Activated naive CD8-positive, alpha-beta T cell treated with anti-CD3 and anti-CD28 coated beads, Interleukin-2, amount 10 ng/mL, durations not matched to agents 7 days and 5 days (primary cell): ENCODE measurements around the gene DGLUCY. TPM values are rescaled to one million over a fixed set of nuclear protein-coding genes. Genes with fewer than 3 reads are reported as not detected.

Experiments used
- ATAC-seq: fragments of 150-1000 bp; cut with Tn5 transposase; one replicate; pipeline ENCODE4 v1.10.0; 2021; ENCODE audit warnings: low read depth, moderate library complexity
- POLR2A ChIA-PET: fragments of 350-600 bp; sonication (Branson Sonifier 250); formaldehyde crosslinking; loops from one replicate; lab custom pipeline; 2021; ENCODE audit warnings: antibody characterized with exemption; lab: Charles Lee
- DNase-seq: peaks from one replicate; pipeline ENCODE4 v3.0.0; 2021
- H3K27ac Mint-ChIP-seq: one replicate; pipeline ENCODE4 v1.8.0; 2022; ENCODE audit warnings: mild to moderate bottlenecking, mixed read lengths
- H3K27me3 Mint-ChIP-seq: one replicate; pipeline ENCODE4 v1.8.0; 2022; ENCODE audit warnings: mild to moderate bottlenecking, moderate library complexity, mixed read lengths
- H3K36me3 Mint-ChIP-seq: one replicate; pipeline ENCODE4 v1.8.0; 2021; ENCODE audit warnings: mild to moderate bottlenecking, mixed read lengths
- H3K4me1 Mint-ChIP-seq: one replicate; pipeline ENCODE4 v1.8.0; 2021; ENCODE audit warnings: mixed read lengths
- H3K4me3 Mint-ChIP-seq: one replicate; pipeline ENCODE4 v1.8.0; 2022; ENCODE audit warnings: mild to moderate bottlenecking, moderate library complexity, mixed read lengths
- H3K9me3 Mint-ChIP-seq: one replicate; pipeline ENCODE4 v1.8.0; 2021; ENCODE audit warnings: mixed read lengths
- total RNA-seq, 2 experiments: library from RNA; stranded (reverse); gene quantifications; one replicate each; pipeline ENCODE4 v1.2.3, GENCODE V29; 2021

The DGLUCY gene
- total RNA-seq, 2 experiments from 2014 or later = 135 to 136 TPM

DNA sequence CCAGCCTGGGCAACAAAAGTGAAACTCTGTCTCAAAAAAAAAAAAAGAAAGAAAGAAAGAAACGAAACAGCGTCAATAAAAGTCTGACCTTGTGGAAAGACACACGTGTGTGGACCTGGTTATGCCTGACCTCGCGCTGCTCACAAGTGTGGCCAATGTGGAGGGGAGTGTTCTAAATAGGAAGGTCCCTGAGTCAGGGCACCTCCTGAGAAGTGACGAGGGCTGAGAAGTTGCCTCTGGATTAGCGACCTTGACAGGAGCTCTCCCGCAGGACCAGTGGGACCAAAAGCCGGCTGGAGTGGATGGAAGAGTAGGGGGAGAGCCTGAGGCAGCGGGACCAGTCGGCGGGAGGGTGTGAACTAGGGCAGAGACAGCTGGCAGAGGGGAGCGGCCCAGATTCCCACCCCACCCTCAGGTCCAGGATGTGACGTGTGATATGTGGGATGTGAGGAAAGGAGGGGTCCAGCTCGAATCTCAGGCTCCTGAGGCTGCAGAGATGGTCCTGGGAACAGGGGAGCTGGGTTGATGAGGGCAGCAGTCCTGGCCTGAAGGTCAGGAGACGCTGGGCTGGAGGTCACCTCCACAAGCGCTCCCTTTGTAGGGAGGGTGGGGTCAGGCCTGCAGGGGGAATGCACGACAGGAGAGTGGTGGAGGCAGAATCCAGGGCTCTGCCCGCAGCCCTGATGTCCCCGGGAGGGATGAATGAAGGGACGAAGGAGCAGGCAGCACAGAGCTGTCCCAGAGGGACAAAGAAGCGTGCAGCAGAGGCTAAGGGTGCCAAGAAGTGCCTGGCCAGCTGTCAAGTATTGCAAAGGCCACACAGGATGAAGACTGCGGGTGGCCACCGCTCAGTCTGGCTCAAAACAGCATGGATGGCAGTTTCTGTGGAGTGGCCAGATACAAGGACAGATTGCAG lies 155.5 kb downstream of the DGLUCY start:
- Mint-ChIP-seq H3K4me1 (peaks cover 24% of the 10 kb centered on the region), H3K9me3 (no peaks in the 10 kb centered on the region), H3K4me3 (no peak overlapping the region), H3K27ac (peak overlapping the region; percentile 30), H3K27me3 (no peaks in the 10 kb centered on the region), H3K36me3 (peaks cover 34% of the 10 kb centered on the region)
- POLR2A ChIA-PET = interaction anchor here (1.1 kb wide), 1 partner anchor 12 kb away, joined by 3 read pairs; no protein-coding TSS in a partner anchor
- no peak for DNase-seq
- no peak for ATAC-seq

DNA sequence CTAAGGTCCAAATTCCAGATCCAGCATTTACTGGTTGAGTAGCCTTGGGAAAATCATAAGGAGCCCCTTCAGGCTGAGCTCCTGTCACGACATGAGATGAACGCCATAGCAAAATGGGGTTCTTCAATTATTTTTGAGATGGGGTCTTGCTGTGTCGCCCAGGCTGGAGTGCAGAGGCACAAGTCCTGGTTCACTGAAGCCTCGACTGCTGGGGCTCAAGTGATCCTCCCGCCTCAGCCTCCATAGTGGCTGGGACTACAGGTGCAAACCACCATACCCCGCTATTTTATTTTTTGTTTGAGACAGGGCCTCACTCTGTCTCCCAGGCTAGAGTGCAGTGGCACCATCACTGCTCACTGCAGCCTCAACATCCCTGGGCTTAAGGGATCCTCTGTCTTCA lies 156.3 kb downstream of the DGLUCY start:
- no peaks in the 10 kb centered on the region for H3K9me3 Mint-ChIP-seq
- no peak overlapping the region for H3K27ac Mint-ChIP-seq
- no peaks in the 10 kb centered on the region for H3K27me3 Mint-ChIP-seq
- peaks cover 34% of the 10 kb centered on the region for H3K36me3 Mint-ChIP-seq
- POLR2A ChIA-PET = interaction anchor here (1.1 kb wide), 1 partner anchor 13 kb away, joined by 3 read pairs; no protein-coding TSS in a partner anchor
- ATAC-seq (no peak), DNase-seq (no peak)
- peaks cover 20% of the 10 kb centered on the region for H3K4me1 Mint-ChIP-seq
- H3K4me3 Mint-ChIP-seq = no peak overlapping the region

DNA sequence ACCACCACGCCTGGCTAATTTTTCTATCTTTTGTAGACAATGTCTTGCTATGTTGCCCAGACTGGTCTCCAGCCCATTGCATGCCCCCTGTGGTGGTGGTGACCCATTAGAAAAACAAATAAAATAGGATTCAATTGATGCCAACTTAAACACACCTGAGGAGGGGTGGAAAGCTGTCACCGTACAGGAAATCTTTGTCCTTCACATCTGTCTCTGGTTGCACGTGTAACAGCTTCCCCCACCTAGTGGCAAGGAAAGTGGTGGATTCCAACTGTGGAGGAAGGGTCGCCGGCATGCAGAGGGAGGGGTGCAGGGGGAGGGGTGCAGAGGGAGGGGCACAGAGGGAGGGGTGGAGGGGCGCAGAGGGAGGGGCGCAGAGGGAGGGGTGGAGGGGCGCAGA lies 156.7 kb downstream of the DGLUCY start:
- H3K4me1 Mint-ChIP-seq = peaks cover 17% of the 10 kb centered on the region
- ATAC-seq = no peak
- peaks cover 34% of the 10 kb centered on the region for H3K36me3 Mint-ChIP-seq
- DNase-seq = no peak
- POLR2A ChIA-PET = interaction anchor here (1.1 kb wide), 1 partner anchor 13 kb away, joined by 3 read pairs; no protein-coding TSS in a partner anchor
- H3K27ac Mint-ChIP-seq = no peak overlapping the region
- H3K9me3 Mint-ChIP-seq = no peaks in the 10 kb centered on the region
- no peak overlapping the region for H3K4me3 Mint-ChIP-seq
- no peaks in the 10 kb centered on the region for H3K27me3 Mint-ChIP-seq

DNA sequence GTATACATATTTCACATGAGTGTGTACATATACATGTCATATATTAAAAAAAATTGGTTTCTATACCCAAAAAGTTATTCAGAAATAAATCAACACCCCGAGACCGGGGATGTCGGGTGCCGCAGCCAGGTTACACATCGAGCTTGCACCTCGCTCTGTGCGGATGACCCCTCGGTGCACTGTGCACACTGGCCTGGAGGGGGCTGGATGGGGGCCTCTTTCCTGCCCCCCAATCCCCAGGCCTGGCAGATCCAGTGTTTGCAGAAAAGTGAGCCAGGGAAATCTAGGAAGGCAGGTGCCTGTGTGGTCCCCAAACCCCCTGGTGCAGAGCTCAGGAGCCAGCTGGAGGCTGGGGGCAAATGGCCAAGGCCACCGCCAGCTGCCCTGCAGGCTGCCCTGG lies 157.8 kb downstream of the DGLUCY start:
- Mint-ChIP-seq H3K27me3 (no peaks in the 10 kb centered on the region), H3K27ac (no peak overlapping the region), H3K4me1 (peaks cover 17% of the 10 kb centered on the region), H3K4me3 (no peak overlapping the region), H3K36me3 (peaks cover 38% of the 10 kb centered on the region), H3K9me3 (no peaks in the 10 kb centered on the region)
- ATAC-seq (no peak), DNase-seq (no peak)
- POLR2A ChIA-PET = no interaction called here

DNA sequence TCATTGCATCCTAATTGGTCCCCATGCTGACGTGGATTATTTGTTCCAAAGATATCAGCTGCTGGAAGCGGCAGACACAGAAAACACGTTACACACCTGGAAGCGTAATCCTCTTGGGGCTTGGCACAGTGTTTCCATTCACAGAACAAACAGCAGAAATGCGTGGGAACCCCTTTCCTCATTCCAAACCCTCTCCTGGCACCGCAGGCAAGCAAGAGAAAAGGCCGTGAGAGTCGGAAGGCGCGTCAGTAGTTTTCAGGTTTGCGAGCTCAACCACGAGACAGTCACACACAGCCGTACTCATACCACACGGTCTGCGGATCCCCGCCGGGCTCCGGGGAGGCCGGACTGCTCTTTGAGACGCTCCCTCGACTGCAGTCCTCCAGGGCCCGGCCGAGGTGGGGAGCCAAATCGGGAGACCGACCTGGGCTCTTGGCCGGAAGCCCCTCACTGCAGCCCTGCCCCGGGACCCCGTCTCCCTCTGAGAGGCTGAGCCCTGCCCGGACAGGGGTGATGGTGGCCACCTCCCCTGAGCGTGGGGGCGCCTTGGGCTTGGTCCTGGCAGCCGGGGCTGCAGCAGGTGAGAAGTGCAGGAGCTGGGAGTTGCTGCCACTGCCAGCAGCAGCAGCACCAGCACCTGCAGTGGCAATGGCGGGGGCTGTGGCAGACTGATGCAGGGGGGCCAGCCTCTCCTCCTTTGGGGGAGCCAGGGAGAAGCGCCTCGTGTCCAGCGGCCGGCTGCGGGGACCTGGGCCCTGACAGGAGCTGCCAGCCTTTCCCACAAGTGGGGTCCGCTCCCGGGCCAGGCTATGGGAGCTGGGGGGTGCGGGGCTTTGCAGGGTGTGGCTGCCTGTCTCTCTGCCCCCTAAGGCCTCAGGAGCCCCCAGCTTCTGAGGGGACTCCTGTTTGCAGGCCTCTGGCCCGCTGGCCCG lies 158.7 kb downstream of the DGLUCY start:
- H3K36me3 Mint-ChIP-seq = peaks cover 34% of the 10 kb centered on the region
- H3K27ac Mint-ChIP-seq = peak overlapping the region; percentile 49
- no peaks in the 10 kb centered on the region for H3K27me3 Mint-ChIP-seq
- ATAC-seq (no peak), DNase-seq (no peak)
- POLR2A ChIA-PET = interaction anchor here (1.1 kb wide), 1 partner anchor 22 kb away, joined by 3 read pairs; no protein-coding TSS in a partner anchor
- H3K9me3 Mint-ChIP-seq = no peaks in the 10 kb centered on the region
- H3K4me3 Mint-ChIP-seq = no peak overlapping the region
- peaks cover 18% of the 10 kb centered on the region for H3K4me1 Mint-ChIP-seq

GRCh38 chr14:91273273-91273884 lies 159.5 kb downstream of the DGLUCY start:
- Mint-ChIP-seq H3K27me3 (no peaks in the 10 kb centered on the region), H3K36me3 (peaks cover 26% of the 10 kb centered on the region), H3K9me3 (no peaks in the 10 kb centered on the region), H3K4me3 (no peak overlapping the region), H3K27ac (no peak overlapping the region), H3K4me1 (peaks cover 14% of the 10 kb centered on the region)
- POLR2A ChIA-PET = interaction anchor here (1.1 kb wide), 1 partner anchor 23 kb away, joined by 3 read pairs; no protein-coding TSS in a partner anchor
- ATAC-seq (no peak), DNase-seq (no peak)

DNA sequence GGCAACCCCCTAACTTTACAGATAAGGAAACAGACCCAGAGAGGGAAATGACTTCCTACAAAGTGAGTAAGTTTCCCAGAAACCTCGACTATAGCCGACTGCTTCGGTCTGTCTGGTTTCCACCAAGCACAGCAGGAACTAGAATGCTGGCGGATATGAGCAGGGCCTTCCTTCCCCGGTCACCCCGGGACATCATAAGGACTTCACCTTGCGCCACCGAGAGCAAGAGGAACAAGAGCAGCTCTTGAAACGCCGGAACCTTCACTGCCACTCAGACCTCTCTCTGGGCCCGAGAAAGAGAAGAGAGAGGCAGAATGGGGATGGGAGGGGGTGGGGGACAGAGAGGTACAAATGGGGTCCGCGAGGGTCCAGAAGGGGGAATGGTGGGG lies 160.0 kb downstream of the DGLUCY start:
- Mint-ChIP-seq H3K27ac (no peak overlapping the region), H3K9me3 (no peaks in the 10 kb centered on the region), H3K4me1 (peaks cover 13% of the 10 kb centered on the region), H3K4me3 (no peak overlapping the region), H3K36me3 (peaks cover 27% of the 10 kb centered on the region), H3K27me3 (no peaks in the 10 kb centered on the region)
- DNase-seq (no peak), ATAC-seq (no peak)
- POLR2A ChIA-PET = no interaction called here

GRCh38 chr14:91274796-91275195 lies 160.9 kb downstream of the DGLUCY start:
- Mint-ChIP-seq H3K4me1 (peaks cover 9% of the 10 kb centered on the region), H3K4me3 (no peak overlapping the region), H3K9me3 (no peaks in the 10 kb centered on the region), H3K36me3 (peaks cover 21% of the 10 kb centered on the region), H3K27ac (peak overlapping the region; percentile 37), H3K27me3 (no peaks in the 10 kb centered on the region)
- no peak for DNase-seq
- no peak for ATAC-seq
- POLR2A ChIA-PET = interaction anchor here (1.3 kb wide), 1 partner anchor 10 kb away, joined by 4 read pairs; no protein-coding TSS in a partner anchor

Other genes starting within 250 kb of the DGLUCY start
- 10 to 100 TPM; 45.3 to 48.1 TPM for gene RPS6KA5, start 53.4 kb upstream of the DGLUCY start, total RNA-seq
- 10 to 100 TPM; 23.0 to 28.0 TPM for gene GPR68, start 130.6 kb downstream of the DGLUCY start, total RNA-seq